Stimulated activated CD8-positive, alpha-beta memory T cell treated with anti-CD3 and anti-CD28 coated beads, Interleukin-7, amount 100 ng/mL, for 4 hours (primary cell): ENCODE results near the gene TTLL11.

Experiments used
- DNase-seq, 2 donors: peaks; one replicate each; pipeline ENCODE4 v3.0.0-alpha.2; 2020; ENCODE audit warnings: low read depth in 2 of 2

Gene TTLL11

DNA sequence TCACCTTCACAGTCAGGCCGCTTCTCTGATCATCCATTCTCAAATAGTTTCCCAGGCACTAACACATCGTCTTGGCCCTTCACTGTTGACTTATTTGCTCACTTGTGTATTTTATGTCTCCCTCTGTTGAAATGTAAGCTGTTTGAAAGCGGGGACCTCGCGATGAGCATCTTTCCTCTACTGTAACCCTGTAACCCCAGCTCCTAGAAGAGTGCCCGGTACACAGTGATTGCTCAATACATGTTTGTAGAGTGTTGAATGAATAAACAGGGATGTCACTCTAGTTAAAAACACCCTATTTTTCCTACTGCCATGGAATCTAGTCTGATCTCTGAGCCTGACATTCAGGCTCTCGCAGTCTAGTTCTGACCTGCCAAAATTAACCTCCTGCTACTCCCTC is 150.8 kb downstream of the TTLL11 start:
- DNase-seq = no peak

DNA sequence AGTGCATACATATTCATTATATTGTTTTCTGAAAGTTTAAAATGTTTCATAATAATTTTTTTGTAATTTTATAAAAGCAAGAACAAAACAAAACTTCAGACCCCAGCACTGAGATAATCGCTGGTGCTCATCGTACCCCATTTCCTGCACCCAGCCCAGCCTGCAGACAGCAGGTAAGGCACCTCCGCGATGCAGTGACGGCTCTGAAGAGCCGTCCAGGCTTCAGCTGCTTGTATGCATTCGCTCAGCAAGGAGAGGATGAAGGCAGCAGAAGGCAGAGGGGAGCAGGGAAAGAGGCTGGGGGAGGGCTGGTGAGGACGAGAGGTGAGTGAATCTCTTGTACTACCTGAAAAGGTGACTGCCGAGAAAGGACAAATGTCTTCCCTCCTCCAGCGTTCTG is 153.5 kb downstream of the TTLL11 start:
- no peak for DNase-seq

DNA sequence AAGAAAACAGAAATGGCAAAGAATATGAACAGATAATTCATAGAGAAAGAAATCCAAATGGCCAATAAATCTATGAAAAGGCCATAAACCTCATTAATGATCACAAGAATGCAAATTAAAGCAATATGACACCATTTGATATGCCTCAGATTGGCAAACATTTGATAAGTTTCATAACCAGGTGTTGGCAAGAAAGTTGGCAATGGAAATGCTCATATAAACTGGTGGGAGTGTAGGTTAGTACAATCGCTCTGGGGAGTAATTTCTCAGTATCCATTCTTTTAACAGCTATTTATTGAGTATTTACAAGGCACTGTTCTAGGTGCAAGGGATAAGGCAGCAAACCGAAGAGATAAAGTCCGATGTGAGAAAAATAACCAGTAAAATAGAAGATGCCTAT is 154.5 kb downstream of the TTLL11 start:
- no peak for DNase-seq

DNA sequence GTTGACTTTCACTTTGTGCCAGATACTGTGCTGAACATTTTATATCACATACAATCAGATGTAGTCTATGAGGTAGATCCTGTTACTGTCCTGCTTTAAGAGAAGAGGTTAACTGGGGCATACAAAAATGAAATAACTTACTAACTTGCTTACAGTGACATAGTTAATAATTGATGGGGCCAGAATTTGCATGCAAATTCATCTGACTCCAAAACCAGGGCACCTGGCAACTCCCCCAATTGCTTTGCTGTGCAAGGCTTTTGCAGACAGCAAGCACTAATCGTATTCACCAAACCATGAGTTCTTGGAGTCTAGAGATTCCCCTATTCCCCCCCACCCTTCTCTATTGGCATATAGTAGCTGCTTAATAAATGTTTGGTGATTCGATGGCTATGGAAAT is 155.9 kb downstream of the TTLL11 start:
- no peak for DNase-seq

DNA sequence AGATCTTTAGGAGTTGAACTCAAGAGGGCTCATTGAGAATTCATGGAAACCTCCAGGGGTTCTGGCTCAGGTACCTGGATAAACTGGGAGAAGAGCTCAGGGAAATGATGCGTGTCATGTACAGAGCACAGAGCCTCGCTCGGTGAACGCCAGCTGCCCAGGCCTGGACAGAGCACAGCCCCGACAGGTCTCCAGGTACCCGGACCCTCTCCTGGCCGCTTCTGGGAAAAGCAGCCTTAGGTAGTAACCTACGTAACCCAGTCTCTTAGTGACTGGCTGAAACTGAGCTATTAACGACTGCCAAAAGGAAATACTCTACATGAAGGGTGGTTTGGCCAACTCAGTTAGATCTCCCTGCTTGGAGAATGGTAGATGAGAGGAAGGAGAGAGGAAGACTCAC is 157.4 kb downstream of the TTLL11 start:
- DNase-seq = no peak

DNA sequence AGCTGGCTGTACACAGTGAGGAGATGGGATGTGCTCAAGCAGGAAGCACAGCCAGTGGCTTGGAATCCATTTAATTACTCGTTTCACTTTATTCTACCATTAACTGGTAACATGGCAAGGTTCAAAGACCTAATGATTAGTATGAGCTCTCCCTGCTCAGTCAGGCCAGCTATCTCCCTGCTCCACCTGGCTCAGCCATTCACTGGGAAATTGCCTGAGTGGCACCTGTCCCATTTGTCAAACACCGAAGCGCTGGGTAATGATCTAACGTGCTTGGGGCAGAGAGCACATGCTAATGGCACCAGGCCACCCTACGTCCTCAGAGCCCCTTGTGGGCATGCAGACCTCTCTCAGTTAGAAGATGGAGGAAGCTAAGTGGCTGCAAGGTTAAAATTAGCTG is 162.2 kb downstream of the TTLL11 start:
- no peak for DNase-seq

DNA sequence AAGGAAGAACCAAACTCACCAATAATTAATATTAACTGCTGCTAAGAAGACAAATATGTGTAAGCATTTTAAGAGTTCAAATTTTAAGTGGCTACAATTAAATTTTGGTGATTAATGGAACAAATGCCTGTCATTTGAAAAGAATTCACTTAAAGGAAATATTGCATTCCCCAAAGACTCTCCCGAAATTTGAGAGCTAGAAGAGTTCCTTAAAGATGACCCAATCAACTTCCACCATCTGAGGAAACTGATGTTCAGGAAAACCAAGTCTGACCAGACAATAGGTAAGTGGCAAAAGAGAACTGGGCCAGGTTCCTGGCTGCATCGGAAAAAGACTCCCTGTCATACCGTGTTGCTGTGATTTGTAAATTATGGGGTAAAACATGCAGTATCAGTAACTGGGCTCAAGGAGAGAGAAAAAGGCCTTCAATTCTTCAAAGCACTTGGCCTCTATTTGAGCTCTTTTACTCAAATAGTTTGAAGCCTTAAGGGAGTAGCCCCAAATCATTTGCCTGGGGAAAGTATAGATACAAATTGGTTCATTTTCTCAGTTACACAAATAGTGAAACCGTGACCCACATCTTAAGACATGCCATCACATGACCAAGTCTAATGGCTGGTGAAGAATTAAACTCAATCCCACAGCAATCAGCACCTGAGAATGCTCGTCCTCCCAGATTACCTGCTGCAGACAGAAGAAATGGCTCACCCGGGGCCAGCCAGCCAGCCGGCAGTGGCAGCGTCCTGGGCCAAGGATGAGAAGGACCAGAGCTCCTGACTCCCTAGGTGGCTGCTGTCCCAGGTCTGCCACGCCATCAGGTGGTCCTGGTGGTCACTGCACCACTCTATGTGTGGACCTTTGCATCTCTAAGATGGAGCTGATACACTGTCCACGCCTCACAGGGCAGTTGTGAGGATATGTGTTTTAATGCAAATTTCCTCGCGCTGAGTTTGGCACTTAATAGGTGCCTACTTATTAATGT is 162.9 kb downstream of the TTLL11 start:
- DNase-seq = no peak

DNA sequence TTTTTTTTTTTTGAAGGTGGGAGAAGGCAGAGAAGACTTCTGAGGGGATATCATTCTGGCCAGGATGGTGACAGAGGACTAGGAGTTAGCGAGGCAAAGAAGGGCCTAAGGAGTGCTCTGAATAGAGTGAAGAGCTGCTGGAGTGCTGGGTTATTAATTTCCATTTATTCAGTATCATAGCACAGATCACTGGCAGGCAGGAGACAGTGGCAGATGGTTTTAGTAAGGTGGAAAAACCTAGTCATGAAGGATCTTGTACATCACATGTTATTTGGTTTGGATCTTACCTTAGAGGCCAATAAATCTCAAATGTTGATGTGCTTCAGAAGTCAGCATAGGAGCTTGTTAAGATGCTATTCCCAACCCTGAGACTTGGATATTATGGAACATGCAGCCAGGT is 165.5 kb downstream of the TTLL11 start:
- DNase-seq = no peak

DNA sequence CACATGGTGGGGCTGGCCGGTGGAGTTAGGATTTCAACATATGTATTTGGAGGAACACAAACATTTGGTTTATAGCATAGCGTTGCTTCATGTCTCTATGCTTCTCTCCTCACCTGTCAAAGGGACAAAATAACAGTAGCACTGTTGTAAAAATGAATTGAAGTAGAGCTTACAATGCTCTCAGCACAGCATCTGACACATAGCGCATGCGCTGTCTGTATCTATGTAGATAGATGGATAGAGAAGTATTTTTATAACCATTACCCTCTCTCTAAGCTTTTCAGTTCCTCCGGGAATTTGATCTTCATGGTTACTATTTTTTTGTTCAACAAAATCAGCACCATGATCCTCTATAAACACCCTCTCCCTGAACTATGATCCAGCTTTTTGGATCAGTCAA is 166.0 kb downstream of the TTLL11 start:
- no peak for DNase-seq

DNA sequence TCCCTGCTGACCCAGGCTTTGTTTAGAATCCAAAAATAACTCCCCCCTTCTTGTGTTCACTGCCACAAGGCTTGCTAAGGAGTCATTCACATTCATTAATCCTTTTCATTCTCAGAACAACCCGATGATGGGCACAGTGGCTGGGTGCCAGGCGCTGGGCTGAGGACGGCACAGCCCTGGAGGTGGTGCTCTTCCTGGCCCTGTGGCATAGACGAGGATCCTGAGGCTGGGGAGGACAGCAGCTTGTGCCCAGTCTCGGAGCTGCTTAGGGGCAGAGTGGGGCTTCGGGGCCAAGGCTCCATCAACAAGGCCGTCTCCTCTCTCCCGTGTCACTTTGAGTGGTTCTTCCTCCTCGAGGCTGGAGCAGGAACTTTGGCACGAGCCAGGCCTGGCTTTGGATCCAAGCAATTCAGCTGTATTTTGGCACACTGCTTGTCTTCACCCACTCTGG is 166.7 kb downstream of the TTLL11 start:
- DNase-seq = no peak

DNA sequence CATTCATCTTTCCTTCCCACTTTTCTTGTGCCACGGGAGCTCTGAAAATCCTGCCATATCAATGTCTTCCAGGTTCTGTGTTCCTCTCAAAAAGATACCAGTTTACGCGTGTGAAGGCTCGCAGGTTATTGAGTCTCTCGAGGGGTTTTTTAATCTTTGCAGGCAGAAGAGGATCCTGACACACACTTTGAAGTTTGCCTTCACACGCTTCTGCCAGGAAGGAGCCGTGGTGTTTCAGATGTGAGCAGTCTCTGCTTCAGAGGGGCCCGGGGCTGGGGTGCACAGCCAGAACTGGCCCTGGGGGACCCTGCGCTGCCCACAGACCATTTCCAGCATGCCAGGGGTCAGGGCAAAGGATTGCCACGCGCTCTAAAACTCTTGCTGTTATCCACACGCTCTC is 167.2 kb downstream of the TTLL11 start:
- no peak for DNase-seq

DNA sequence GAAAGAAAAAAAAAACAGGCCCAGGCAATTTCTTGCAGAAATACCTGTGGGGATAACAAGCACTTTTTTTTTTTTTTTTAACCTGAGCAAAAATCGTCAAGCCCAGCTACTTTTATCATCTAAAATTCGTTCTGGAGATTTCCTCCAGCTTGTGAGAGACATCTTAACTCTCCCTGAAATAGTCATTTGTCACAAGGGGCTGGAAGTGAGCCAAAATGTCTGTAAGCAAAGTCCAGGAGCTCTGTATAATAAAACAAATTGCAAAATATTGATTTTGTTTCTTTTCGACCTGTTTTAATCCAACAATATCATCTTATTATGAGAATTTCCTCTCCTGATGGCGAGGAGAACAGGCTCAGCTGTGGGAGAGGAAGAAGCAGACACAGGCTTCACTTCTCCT is 168.4 kb downstream of the TTLL11 start:
- no peak for DNase-seq

GRCh38 chr9:121921444-121921843 is 171.7 kb downstream of the TTLL11 start:
- no peak for DNase-seq

GRCh38 chr9:121917375-121918335 is 175.5 kb downstream of the TTLL11 start:
- no peak for DNase-seq

DNA sequence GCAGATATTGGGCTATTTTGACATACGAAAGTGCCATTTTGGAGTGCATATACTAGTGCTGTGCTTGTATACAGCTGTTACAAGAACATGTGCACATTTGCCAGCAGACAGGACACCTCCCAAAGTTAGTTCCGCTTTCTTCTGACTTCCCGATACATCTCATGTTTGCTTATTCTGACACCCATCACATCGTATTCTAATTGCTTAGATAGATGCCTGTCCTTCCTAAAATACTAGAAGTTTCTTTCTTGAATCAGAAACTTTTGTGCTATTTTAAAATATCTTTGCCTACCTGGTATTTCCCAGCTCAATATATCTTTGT is 177.8 kb downstream of the TTLL11 start:
- DNase-seq = no peak

DNA sequence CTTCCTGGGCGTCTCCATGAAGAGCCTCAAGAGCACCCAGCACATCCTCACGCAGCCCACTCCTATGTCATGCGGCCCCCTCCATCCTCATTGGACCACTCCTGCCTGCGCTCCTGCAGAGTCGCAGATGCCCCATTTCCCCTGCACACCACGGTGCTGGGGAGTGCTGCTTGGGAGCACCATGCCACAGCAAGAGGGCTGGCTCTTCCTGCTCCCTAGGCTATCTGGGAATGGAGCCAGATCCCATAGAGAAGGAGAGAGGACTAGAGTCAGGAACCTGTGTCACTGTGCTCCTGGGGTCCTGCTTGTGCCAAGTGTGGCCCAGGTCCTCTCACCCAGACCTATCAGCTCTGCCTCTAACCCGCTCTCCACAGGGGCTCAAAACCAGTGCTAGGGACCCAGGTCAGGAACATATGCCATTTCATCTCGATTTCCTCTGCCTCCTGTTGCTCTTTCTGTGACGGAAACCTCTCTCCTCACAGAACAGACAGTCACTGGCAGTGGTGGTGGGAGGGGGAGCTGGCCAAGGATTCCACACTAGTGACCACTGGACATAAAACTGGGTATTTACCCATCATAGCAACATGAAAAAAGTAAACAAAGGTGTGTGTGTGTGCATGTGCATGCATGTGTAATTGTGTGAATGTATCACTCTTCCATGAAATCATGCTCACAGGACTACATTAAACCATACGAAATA is 178.4 kb downstream of the TTLL11 start:
- no peak for DNase-seq

DNA sequence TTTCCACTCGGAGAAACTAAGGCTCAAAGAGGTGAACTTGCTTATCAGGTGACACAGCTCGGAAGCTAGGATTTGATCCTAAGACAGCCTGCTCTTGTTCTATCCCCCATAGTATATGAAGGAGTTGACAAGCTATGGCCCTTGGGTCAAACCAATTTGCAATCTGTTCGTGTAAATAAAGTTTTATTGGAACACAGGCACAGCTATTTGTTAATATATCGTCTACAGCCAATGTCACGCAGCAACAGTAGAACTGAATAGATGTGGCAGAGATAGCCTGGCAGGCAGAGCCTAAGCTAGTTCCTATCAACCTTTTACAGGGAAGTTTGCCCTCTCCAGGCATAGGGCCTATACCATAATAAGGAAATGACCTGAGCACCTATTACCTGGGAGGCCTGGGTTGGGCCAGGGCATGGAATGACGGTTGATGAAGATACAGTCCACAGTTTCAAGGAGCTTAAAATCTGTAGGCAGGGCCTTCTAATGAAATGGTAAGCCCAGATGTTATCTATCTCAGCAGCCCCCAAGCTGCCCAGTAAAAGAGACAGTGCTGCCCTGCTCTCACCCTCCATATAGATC is 179.0 kb downstream of the TTLL11 start:
- DNase-seq = no peak

DNA sequence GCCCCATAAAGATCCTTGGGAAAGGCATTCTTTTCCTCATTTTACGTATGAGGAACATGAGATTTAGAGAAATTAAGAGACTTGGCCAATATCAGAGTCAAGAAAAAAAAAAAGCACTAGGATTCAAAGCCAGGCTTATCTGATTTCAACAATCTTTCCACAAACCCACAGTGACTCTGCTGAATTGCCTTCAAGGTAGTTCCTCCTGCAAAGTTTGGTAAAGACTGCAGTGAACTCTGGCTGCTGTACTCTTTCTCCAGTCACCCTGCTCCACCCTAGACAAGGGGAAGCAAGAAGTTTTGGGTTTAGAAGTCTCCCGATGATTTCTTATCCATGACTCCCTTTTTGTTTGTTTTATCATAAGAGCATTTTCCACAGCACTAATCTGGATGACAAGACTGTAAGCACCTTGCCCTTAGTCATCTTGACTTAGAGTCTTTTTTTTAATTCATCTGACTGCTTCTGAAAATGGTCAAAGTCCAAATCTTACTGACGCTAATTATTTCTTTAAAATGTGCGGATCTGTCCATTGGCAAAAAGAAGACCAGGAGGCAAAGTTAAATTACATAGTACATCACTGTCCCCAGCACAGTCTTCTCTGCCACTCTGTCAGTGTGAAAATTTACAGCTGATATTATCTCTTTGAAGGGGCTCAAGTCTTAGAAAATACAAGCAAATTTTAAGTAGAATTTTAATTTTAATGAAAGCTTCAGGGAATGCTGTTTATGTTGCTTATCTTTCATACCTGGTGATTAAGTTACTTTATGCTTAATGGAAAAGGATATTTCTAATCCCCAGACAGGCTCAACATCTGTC is 180.1 kb downstream of the TTLL11 start:
- DNase-seq = no peak

GRCh38 chr9:121910491-121911040 is 182.5 kb downstream of the TTLL11 start:
- DNase-seq = no peak

DNA sequence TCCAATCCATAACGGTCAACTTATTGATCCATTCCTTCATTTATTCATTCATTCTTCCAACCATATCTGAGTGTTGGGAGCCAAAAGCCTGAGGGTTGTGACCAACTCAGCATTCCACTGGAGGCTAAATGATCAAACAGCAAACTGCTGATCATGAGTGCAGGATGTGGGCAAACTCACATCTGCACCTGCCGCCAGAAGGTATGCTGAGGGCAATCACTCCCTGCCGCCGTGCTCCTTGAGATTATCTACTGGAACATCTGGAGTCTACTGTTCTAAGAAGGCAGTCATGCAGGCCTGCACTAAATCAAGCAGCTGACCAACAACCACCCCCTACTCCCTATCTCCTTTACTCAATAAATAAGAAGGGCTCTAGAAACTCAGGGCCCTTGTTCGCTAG is 184.0 kb downstream of the TTLL11 start:
- DNase-seq = no peak
